ENCODE results near the gene GNAZ.

GRCh38 chr22:23129149-23129548 is 58.8 kb downstream of the GNAZ start:
- TF ChIP-seq CTCF (IDR thresholded peaks at IDR 0.05): no peak
- no peak for TF ChIP-seq POLR2A (IDR thresholded peaks at IDR 0.05)

Measured in esophagus squamous epithelium (tissue), 4 donors.